A549 treated with ZK216348 at 1 μM for 4 hours (cell line): Measurements from ENCODE around the gene EARS2. TPM values are rescaled to one million over a fixed set of nuclear protein-coding genes. Genes with fewer than 3 reads are reported as not detected.

Source experiments
- total RNA-seq: library from RNA; stranded (reverse); fragments of 200-300 nt; extraction: Qiagen RNA extraction; gene quantifications from 5 replicates; pipeline ENCODE4 v1.2.3, GENCODE V29; 2022; ENCODE audit warnings: low read depth

The EARS2 gene
- 19.3 to 37.0 TPM (median 30.6 TPM) in 5 replicates for total RNA-seq

GRCh38 chr16:23556881-23557778 is at the start of gene EARS2, which contains the start of gene UBFD1:
Gene EARS2 (minus strand): TSS chr16:23557350. CDS start chr16:23557343, 7 bp downstream.
Gene UBFD1 (plus strand): TSS chr16:23557727. CDS start chr16:23557743, 16 bp downstream.

DNA sequence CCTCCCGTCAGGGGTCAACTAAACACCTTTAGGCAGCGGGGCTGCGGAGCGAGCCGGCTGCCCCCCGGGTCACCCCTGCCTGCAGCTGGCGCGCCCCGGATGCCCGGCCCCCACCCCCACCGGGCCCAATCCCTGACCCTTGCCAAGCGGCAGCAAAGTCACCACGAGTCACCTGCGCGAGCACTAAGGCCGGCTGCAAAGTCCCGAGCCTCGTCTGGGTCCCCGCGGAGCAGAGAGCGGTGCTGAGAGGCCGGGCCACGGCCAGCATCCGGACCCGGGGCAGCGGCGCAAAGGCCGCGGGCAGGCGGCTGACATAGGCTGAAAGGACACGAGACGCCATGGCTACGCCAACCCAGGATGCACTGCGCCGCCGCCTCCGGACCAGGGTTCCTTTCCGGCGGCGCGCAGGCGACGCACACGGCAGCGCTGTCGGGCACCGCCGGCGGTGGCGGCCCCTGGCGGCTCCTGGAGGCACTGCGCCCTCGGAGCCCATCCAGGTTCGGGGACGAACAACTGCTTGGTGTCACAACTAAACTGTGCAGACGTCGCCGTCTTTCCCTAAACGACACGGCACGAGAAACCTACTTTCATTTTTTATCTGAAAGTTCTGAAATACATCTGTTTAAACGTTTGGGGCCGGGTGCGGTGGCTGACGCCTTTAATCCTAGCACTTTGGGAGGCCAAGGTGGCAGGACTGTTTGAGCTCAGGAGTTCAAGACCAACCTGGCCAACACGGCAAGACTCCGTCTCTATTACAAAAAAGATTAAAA is 39.0 kb upstream of the EARS2 start, which contains the start of gene NDUFAB1:
TSS of gene NDUFAB1 (minus strand) at position 366 of the 770 bp plus-strand sequence. CDS start at position 340, 26 bp downstream.

GRCh38 chr16:23510164-23510914 is 46.8 kb downstream of the EARS2 start, which contains the start of gene GGA2:
Gene GGA2 (minus strand): TSS chr16:23510494. CDS start chr16:23510411, 83 bp downstream.

Other genes starting within 250 kb of the EARS2 start
- 13.5 to 18.3 TPM (median 16.7 TPM) in 5 replicates for gene COG7, start 104.2 kb downstream of the EARS2 start, total RNA-seq
- gene GGA2, start 46.9 kb downstream of the EARS2 start, total RNA-seq, result 20.7 to 31.0 TPM (median 27.5 TPM) in 5 replicates
- 32.6 to 69.2 TPM (median 54.2 TPM) in 5 replicates for gene UBFD1, start 377 bp upstream of the EARS2 start, total RNA-seq
- gene NDUFAB1, start 39.0 kb upstream of the EARS2 start, total RNA-seq, result 138 to 194 TPM (median 173 TPM) in 5 replicates
- 9.6 to 13.3 TPM (median 10.5 TPM) in 5 replicates for gene PALB2, start 84.0 kb upstream of the EARS2 start, total RNA-seq
- gene DCTN5, start 84.1 kb upstream of the EARS2 start, total RNA-seq, result 68.4 to 82.1 TPM (median 72.7 TPM) in 5 replicates
- gene PLK1, start 121.5 kb upstream of the EARS2 start, total RNA-seq, result 160 to 173 TPM (median 168 TPM) in 5 replicates
- gene ERN2, start 155.9 kb upstream of the EARS2 start, total RNA-seq, result 0.20 TPM in 1 of 5 replicates, not detected in the others
- not detected in 5 replicates for gene CHP2, start 197.7 kb upstream of the EARS2 start, total RNA-seq